ENCODE results near the gene GAS2L3. TPM values are rescaled to one million over a fixed set of nuclear protein-coding genes. Genes with fewer than 3 reads are reported as not detected.

GAS2L3 gene
- total RNA-seq, 4 donors from 2014 or later = 0.95 to 5.5 (median 4.3) TPM

DNA sequence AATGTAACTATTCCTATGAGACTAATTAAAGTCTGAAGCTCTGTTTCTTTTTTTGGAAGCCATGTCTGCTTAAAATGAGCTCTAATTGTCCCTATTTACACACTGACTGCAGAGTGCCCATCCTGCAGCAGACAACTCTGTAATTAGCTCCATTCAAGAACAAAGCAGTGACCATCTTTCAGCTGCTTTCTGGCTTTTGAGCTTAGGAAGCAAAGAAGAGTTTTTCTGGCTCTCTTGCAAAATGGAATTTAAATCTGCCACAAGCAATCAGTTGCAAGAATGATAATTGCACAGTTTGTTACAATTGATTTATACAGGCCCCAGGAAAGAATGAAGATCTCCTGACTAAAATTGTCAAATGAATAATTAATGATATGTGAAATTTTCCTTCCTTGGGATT, 83.4 kb downstream of the GAS2L3 start:
- intact Hi-C loops (cut with DNase I) = no loop called here
- DNase-seq = no peak
- H3K9me3 ChIP-seq = no peaks in the 10 kb centered on the region
- no peaks in the 10 kb centered on the region for H3K36me3 ChIP-seq
- no peak overlapping the region for H3K27ac ChIP-seq
- no peaks in the 10 kb centered on the region for H3K27me3 ChIP-seq
- no peaks in the 10 kb centered on the region for H3K4me1 ChIP-seq
- no peak overlapping the region for H3K4me3 ChIP-seq
- TF ChIP-seq, protein P1, sequence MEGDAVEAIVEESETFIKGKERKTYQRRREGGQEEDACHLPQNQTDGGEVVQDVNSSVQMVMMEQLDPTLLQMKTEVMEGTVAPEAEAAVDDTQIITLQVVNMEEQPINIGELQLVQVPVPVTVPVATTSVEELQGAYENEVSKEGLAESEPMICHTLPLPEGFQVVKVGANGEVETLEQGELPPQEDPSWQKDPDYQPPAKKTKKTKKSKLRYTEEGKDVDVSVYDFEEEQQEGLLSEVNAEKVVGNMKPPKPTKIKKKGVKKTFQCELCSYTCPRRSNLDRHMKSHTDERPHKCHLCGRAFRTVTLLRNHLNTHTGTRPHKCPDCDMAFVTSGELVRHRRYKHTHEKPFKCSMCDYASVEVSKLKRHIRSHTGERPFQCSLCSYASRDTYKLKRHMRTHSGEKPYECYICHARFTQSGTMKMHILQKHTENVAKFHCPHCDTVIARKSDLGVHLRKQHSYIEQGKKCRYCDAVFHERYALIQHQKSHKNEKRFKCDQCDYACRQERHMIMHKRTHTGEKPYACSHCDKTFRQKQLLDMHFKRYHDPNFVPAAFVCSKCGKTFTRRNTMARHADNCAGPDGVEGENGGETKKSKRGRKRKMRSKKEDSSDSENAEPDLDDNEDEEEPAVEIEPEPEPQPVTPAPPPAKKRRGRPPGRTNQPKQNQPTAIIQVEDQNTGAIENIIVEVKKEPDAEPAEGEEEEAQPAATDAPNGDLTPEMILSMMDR (IDR thresholded peaks at IDR 0.05) = no peak
- TF ChIP-seq POLR2A (IDR thresholded peaks at IDR 0.05) = no peak

- intact Hi-C loops (cut with DNase I) = no loop called here
- no peaks in the 10 kb centered on the region for H3K4me1 ChIP-seq
- no peaks in the 10 kb centered on the region for H3K9me3 ChIP-seq
- TF ChIP-seq, protein P1 (IDR thresholded peaks at IDR 0.05) = no peak
- no peak for TF ChIP-seq POLR2A (IDR thresholded peaks at IDR 0.05)
- no peak overlapping the region for H3K27ac ChIP-seq
- no peaks in the 10 kb centered on the region for H3K36me3 ChIP-seq
- H3K27me3 ChIP-seq = no peaks in the 10 kb centered on the region
- no peak overlapping the region for H3K4me3 ChIP-seq
- no peak for DNase-seq
- WGBS, 2 donors = 42 to 43% methylated on average over 6 of the region's 6 CpGs
Observed at GRCh38 chr12:100661300-100661951, 87.9 kb downstream of the GAS2L3 start.

- Histone ChIP-seq H3K4me3 (no peak overlapping the region), H3K36me3 (no peaks in the 10 kb centered on the region), H3K9me3 (no peaks in the 10 kb centered on the region), H3K27me3 (peaks cover 0 to 5% (median 0%) of the 10 kb centered on the region in 4 donors), H3K4me1 (no peaks in the 10 kb centered on the region), H3K27ac (no peak overlapping the region)
- TF ChIP-seq, protein P1 (IDR thresholded peaks at IDR 0.05) = no peak
- no peak for TF ChIP-seq POLR2A (IDR thresholded peaks at IDR 0.05)
- intact Hi-C loops (cut with DNase I) = no loop called here
- no peak for DNase-seq
- WGBS, 2 donors = 53 to 59% methylated on average over 2 of the region's 2 CpGs
Observed at GRCh38 chr12:100666588-100666987, 93.1 kb downstream of the GAS2L3 start.

DNA sequence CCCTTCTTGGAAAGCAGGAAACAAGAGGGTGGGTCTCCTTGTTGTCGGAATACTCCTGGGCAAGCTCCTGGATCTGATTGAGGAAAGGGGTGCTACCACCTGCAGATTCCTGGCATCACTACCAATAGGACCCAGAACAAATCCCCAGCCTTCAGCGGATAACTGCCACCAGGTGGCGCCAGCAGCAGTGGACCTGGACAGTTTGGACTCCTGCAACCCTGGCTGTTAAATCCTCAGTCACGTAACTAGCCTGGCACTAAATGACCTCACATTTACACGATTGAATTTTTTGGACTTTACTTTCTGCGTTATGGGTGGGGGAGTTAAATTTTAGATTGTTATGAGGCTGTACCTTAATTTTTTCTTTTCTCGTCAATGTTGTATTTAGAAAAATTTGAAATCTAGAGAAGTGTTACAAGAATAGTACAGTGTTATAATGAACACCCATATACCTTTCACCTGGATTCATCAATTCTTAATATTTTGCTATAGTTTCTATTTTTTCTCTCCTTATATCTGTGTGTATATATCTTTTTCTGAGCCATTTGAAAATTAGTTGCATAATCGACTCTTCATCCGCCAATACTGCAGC, 95.6 kb downstream of the GAS2L3 start:
- intact Hi-C loops (cut with DNase I) = no loop called here
- Histone ChIP-seq H3K9me3 (no peaks in the 10 kb centered on the region), H3K27me3 (peaks cover 0 to 5% (median 0%) of the 10 kb centered on the region in 4 donors), H3K4me1 (no peaks in the 10 kb centered on the region), H3K4me3 (no peak overlapping the region), H3K27ac (no peak overlapping the region), H3K36me3 (no peaks in the 10 kb centered on the region)
- no peak for DNase-seq
- TF ChIP-seq, protein P1 (IDR thresholded peaks at IDR 0.05) = peak; percentile 33 to 63 (median 44)
- no peak for TF ChIP-seq POLR2A (IDR thresholded peaks at IDR 0.05)
- WGBS, 2 donors = 36 to 37% methylated on average over 8 to 9 of the region's 9 CpGs

DNA sequence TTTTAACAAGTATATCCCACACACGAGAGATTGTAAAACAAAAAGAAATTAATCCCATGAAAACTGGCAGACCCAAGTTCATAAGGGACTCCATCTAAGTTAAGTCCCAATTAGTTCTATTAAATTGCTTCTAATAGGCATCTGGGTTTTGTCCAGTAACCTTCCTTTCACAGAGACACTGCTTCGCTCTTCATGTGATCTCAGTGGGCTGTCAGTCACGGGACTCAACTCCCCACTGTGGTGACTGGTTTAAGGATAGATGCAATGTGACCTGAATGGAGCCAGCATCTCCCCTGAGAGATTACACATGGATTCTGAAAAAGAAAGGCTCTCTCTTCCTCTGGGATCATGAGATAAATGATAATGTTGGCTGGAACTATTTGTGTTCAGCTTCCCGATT, 96.4 kb downstream of the GAS2L3 start:
- no peak for DNase-seq
- 64 to 75% methylated on average over 4 of the region's 4 CpGs for WGBS, 2 donors
- peaks cover 0 to 5% (median 0%) of the 10 kb centered on the region in 4 donors for H3K27me3 ChIP-seq
- no peaks in the 10 kb centered on the region for H3K4me1 ChIP-seq
- no peak overlapping the region for H3K27ac ChIP-seq
- TF ChIP-seq, protein P1 (IDR thresholded peaks at IDR 0.05) = no peak
- no peak for TF ChIP-seq POLR2A (IDR thresholded peaks at IDR 0.05)
- H3K4me3 ChIP-seq = no peak overlapping the region
- no peaks in the 10 kb centered on the region for H3K36me3 ChIP-seq
- intact Hi-C loops (cut with DNase I) = no loop called here
- H3K9me3 ChIP-seq = no peaks in the 10 kb centered on the region
